Measurements from ENCODE around the gene ACER1.
"Not testable (repeated sequence)": the region's sequence is repeated elsewhere in the genome, so short reads cannot be mapped to it uniquely, and the experiment has no call there.

- TF ChIP-seq CTCF, POLR2A (IDR thresholded peaks at IDR 0.05): not testable (repeated sequence)
Observed at GRCh38 chr19:6349271-6349670, 15.9 kb upstream of the ACER1 start.

Measured in esophagus squamous epithelium (tissue), 4 donors.